Activated T-helper 1 cell treated with anti-CD3 and anti-CD28 coated beads, Interleukin-12 subunit alpha, Interleukin-12 subunit beta, Interleukin-2, Interleukin-4 antibody, amounts not matched to agents 30 ng/mL and 10 ng/mL and 1 ng/mL, durations not matched to agents 14 hours and 24 hours and 36 hours (primary cell): ENCODE measurements around the gene OR10A5. TPM values are rescaled to one million over a fixed set of nuclear protein-coding genes. Genes with fewer than 3 reads are reported as not detected.
"Not testable (repeated sequence)": the region's sequence is repeated elsewhere in the genome, so short reads cannot be mapped to it uniquely, and the experiment has no call there.

Experiments used
- DNase-seq: peaks from one replicate; pipeline ENCODE4 v3.0.0; 2021; ENCODE audit warnings: low spot score
- H3K27ac Mint-ChIP-seq: one replicate; pipeline ENCODE4 v1.8.0; 2021; ENCODE audit warnings: mild to moderate bottlenecking, mixed read lengths
- H3K27me3 Mint-ChIP-seq: one replicate; pipeline ENCODE4 v1.8.0; 2022; ENCODE audit warnings: mild to moderate bottlenecking, moderate library complexity, mixed read lengths; ENCODE audit not compliant: insufficient read depth
- H3K36me3 Mint-ChIP-seq: one replicate; pipeline ENCODE4 v1.8.0; 2021; ENCODE audit warnings: low read depth, mixed read lengths
- H3K4me1 Mint-ChIP-seq: one replicate; pipeline ENCODE4 v1.8.0; 2021; ENCODE audit warnings: low read depth, mixed read lengths
- H3K4me3 Mint-ChIP-seq: one replicate; pipeline ENCODE4 v1.8.0; 2021; ENCODE audit warnings: mild to moderate bottlenecking, moderate library complexity, mixed read lengths
- H3K9me3 Mint-ChIP-seq: one replicate; pipeline ENCODE4 v1.8.0; 2021; ENCODE audit warnings: mixed read lengths
- intact Hi-C: fragments of 100-400 bp; cut with micrococcal nuclease; formaldehyde crosslinking; loops from one replicate; pipeline ENCODE4 v1.15.1; 2024
- total RNA-seq: library from RNA; stranded (reverse); gene quantifications from 2 replicates; pipeline ENCODE4 v1.2.3, GENCODE V29; 2022

Gene OR10A5
- total RNA-seq, 1 donor from 2014 or later = not detected

DNA sequence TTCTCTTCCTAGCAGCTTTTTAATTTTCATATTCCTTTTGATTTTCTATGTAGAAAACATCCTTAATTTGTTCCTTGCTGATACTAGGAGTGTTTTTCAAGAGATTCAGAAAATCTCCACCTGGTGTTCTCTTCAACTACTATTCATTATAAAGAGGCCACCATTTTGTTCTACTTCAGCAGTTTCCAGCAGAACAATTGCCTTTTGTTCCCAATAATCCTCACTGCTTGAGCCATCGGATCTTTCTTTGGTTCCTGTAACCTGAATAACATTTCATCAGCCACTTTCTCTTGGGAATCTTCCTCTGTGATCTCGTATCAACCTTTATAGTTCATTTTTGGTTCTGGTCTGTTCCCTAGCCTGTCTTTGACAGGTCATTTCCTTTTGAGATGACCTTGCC is 1.8 kb upstream of the OR10A5 start:
- peaks cover 2% of the 10 kb centered on the region for H3K27me3 Mint-ChIP-seq
- no peaks in the 10 kb centered on the region for H3K9me3 Mint-ChIP-seq
- intact Hi-C loops = no loop called here
- no peaks in the 10 kb centered on the region for H3K4me1 Mint-ChIP-seq
- no peaks in the 10 kb centered on the region for H3K36me3 Mint-ChIP-seq
- H3K27ac Mint-ChIP-seq = no peak overlapping the region
- DNase-seq = no peak
- H3K4me3 Mint-ChIP-seq = no peak overlapping the region

DNA sequence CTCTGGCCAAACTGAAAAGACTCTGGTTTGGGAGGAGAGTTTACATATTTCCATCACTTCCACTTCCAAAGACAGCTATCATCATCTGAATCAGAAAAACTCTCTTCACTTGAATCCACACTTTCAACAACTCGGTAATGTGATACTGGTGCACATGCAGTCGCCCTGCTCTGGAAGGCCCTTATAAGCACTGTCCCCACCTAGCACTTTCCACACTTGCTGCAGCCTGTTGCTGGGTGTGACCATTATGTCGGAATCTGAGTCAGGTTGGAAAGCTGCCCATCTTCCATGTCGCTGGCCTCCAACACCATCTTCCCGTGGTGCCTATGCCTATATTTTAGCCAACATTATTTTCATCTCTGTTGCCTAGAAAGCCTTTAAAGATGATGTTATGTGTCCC is 1.1 kb upstream of the OR10A5 start:
- no peaks in the 10 kb centered on the region for H3K36me3 Mint-ChIP-seq
- H3K9me3 Mint-ChIP-seq = no peaks in the 10 kb centered on the region
- DNase-seq = no peak
- no peaks in the 10 kb centered on the region for H3K4me1 Mint-ChIP-seq
- H3K27ac Mint-ChIP-seq = no peak overlapping the region
- intact Hi-C loops = no loop called here
- no peak overlapping the region for H3K4me3 Mint-ChIP-seq
- peaks cover 2% of the 10 kb centered on the region for H3K27me3 Mint-ChIP-seq

DNA sequence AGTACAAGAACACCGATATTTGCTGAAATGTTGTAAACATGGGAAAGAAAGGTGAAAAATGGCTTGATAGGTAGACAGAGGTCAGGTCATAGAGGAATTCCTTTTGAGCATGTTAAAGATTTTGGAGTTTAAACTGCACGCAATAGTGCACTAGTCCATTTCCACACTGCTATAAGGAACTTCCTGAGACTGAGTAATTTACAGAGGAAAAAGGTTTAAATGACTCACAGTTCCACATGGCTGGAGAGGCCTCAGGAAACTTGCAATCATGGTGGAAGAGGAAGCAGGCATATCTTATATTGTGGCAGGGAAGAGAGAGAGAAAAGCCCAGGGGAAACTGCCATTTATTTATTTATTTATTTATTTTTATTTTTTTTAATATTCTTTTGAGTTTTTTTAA is 5.0 kb downstream of the OR10A5 start:
- no peak for DNase-seq
- Mint-ChIP-seq H3K27ac (no peak overlapping the region), H3K4me3 (no peak overlapping the region), H3K27me3 (no peaks in the 10 kb centered on the region), H3K36me3 (no peaks in the 10 kb centered on the region), H3K4me1 (no peaks in the 10 kb centered on the region), H3K9me3 (peaks cover 25% of the 10 kb centered on the region)
- intact Hi-C loops = no loop called here

DNA sequence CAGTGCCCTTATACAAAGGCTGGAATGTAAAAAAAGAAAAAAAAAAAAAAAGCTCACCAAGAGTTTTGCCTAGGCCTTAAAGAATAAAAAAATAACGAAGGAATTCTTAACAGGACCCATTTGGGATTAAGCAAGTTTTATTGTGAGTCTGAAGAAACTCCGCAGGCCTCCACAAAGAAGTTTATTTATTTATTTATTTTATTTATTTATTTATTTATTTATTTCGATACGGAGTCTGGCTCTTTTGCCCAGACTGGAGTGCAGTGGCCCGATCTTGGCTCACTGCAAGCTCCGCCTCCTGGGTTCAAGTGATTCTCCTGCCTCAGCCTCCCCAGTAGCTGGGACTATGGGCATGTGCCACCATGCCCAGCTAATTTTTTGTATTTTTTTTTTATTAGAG is 9.3 kb downstream of the OR10A5 start:
- intact Hi-C loops, H3K27me3 Mint-ChIP-seq, DNase-seq, H3K4me3 Mint-ChIP-seq, H3K4me1 Mint-ChIP-seq, H3K36me3 Mint-ChIP-seq, H3K27ac Mint-ChIP-seq: not testable (repeated sequence)
- H3K9me3 Mint-ChIP-seq = peaks cover 30% of the 10 kb centered on the region

DNA sequence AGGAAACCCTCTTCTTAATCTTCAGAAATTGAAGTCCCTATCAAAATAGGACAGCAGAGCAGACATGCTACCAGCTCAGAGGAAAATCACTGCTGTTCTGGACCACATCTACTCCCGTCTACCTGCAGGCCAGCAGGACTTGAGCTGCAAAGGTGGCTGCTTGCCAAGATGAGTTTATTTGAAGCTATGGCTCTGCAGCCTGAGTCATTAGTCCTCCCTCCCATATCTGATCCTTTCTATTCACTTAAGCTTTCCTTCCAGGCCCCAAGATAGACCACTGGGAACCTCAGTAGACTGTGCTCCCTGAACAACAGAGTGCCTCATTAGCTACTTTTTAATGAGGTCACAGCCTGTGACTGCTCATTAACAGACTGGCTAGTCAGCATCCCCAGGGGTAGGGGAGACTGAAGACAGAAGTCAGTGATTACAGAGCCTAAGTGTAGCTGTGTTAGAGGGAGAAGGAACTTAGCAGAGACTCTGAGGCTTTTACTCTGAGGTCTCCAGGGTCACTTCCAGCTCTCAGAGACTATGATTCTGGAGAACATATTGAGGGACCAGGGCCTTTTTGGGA is 10.6 kb downstream of the OR10A5 start:
- H3K27me3 Mint-ChIP-seq = no peaks in the 10 kb centered on the region
- no peak overlapping the region for H3K4me3 Mint-ChIP-seq
- intact Hi-C loops = no loop called here
- no peaks in the 10 kb centered on the region for H3K36me3 Mint-ChIP-seq
- no peak for DNase-seq
- H3K9me3 Mint-ChIP-seq = peaks cover 26% of the 10 kb centered on the region
- no peak overlapping the region for H3K27ac Mint-ChIP-seq
- peaks cover 9% of the 10 kb centered on the region for H3K4me1 Mint-ChIP-seq

DNA sequence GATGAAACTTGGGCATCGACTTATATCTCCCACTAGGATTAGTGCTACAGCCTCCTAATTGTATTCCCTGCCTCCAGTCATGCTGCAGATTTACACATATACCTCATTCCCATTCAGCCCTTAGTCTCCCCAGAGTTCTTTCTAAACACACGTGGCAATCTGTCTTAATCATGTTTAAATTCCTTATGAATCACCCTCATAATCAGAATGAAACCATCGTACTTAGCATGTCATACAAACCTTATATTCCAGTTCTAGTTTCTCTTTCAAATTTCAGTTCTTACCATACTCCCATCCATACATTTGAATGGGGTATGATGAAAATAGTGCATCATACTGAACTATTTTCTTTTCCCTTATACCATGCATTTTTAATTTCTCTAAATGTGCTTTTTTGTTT is 11.4 kb downstream of the OR10A5 start:
- Mint-ChIP-seq H3K4me1 (peaks cover 9% of the 10 kb centered on the region), H3K27me3 (no peaks in the 10 kb centered on the region), H3K4me3 (no peak overlapping the region), H3K27ac (no peak overlapping the region), H3K36me3 (no peaks in the 10 kb centered on the region), H3K9me3 (peaks cover 20% of the 10 kb centered on the region)
- intact Hi-C loops = no loop called here
- no peak for DNase-seq

DNA sequence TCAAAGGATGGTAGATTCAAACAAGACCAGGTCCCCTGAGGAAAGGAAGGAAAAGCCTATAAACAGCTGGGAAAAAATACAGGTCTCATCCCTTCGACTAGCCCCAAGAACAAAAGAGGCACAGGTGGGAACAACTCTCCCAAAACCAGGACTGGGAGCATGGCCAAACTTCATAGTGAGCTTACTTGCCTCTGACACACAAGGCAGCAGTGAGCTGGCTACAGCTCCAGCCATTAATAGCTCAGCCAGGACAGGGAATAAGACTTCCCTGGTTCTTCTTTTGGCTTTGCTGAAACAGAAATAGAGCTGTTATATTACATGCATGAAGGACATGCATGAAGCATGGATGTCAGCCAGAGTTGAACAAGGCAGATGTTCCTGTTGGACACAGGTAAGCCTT is 17.5 kb downstream of the OR10A5 start, which contains the start of gene OR10A2:
TSS of gene OR10A2 (plus strand) at position 97 of the 400 bp plus-strand sequence. CDS start 6,698 bp downstream, outside the sequence.
- intact Hi-C loops = no loop called here
- H3K36me3 Mint-ChIP-seq = no peaks in the 10 kb centered on the region
- H3K27me3 Mint-ChIP-seq = peaks cover 8% of the 10 kb centered on the region
- no peak within 1 kb of the TSS for H3K27ac Mint-ChIP-seq
- DNase-seq = no peak
- H3K4me3 Mint-ChIP-seq = no peak within 1 kb of the TSS
- peaks cover 7% of the 10 kb centered on the region for H3K9me3 Mint-ChIP-seq
- H3K4me1 Mint-ChIP-seq = no peaks in the 10 kb centered on the region

DNA sequence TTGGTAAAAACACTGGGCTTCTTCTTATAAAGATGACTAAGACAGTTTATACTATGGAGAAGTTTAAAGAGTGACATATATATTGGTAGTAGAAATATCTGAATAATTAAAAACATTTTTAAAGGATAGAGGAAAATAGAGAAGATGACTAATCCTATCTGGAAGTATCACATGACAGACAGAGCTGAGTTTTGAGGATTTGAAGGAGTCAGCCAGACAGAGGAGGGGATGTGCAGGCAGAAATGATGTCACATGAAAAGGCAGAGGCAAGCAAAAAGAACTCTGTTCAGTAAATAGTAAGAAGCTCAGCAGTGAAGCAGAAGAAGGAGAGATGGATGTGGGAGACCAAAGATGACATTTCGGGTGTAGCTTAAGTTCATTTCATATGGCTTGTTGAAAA is 19.0 kb downstream of the OR10A5 start:
- no peaks in the 10 kb centered on the region for H3K4me1 Mint-ChIP-seq
- H3K27me3 Mint-ChIP-seq = peaks cover 8% of the 10 kb centered on the region
- H3K9me3 Mint-ChIP-seq = peaks cover 5% of the 10 kb centered on the region
- no peak overlapping the region for H3K27ac Mint-ChIP-seq
- intact Hi-C loops = no loop called here
- H3K4me3 Mint-ChIP-seq = no peak overlapping the region
- no peak for DNase-seq
- no peaks in the 10 kb centered on the region for H3K36me3 Mint-ChIP-seq

DNA sequence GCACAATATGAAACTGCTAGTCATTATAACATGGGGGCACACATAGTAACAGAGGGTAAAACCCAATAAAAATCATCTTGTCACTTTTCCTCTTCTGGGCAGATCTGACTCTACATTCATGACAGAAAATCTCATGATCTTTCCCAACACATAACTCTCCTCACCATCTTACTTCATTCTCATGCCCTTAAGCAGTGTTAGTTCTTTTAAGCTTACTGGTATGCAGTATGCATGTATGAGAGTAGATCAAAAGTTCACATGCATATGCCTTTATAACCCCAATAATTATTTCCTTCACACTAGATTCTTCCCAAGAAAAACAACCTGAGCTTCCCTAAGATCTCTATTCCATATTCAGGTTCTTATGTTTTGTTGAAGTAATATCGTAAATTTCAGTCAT is 25.8 kb downstream of the OR10A5 start:
- Mint-ChIP-seq H3K27me3 (peaks cover 2% of the 10 kb centered on the region), H3K4me3 (no peak overlapping the region), H3K27ac (no peak overlapping the region), H3K9me3 (no peaks in the 10 kb centered on the region), H3K36me3 (no peaks in the 10 kb centered on the region), H3K4me1 (no peaks in the 10 kb centered on the region)
- intact Hi-C loops = no loop called here
- DNase-seq = no peak

DNA sequence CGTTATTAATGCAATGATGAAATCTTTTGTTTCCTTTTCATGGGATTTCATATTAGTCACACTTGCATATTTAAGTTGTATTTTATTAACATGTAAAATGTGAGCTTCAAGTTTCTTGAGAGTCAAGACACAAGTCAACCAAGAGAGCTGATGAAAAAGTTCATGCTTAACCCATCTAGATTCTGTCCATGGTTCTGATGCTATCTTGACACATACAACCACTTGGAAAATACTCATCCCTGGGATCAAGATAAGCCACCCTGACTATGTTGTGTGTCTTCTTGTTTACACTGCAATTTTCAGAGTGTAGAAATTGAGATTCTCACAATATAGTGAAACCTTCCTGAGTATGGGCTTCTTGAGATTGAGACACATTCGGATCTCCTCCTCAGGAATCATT is 30.3 kb downstream of the OR10A5 start:
- no peaks in the 10 kb centered on the region for H3K27me3 Mint-ChIP-seq
- no peaks in the 10 kb centered on the region for H3K36me3 Mint-ChIP-seq
- no peak overlapping the region for H3K4me3 Mint-ChIP-seq
- no peaks in the 10 kb centered on the region for H3K9me3 Mint-ChIP-seq
- DNase-seq = no peak
- intact Hi-C loops = no loop called here
- no peaks in the 10 kb centered on the region for H3K4me1 Mint-ChIP-seq
- no peak overlapping the region for H3K27ac Mint-ChIP-seq

DNA sequence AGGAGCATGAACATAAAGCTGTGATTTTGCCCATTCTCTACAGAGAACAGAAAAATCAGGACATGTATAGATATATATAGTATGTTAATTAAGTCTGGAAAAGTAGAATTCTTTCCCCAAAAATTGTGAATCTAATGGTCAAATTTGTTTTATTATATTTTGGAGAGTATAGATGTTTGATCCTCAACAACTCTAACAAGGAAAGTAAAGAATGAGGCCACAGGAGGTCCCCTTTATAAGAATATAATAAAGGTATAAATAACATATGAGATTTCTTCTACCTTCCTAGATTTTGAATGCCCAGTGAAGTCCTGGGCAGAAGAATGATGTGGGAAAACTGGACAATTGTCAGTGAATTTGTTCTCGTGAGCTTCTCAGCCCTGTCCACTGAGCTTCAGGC is 30.8 kb downstream of the OR10A5 start, which contains the start of gene OR10A4:
TSS of gene OR10A4 (plus strand) at position 301 of the 400 bp plus-strand sequence. CDS start at position 324, 23 bp downstream.
- Mint-ChIP-seq H3K9me3 (no peaks in the 10 kb centered on the region), H3K4me3 (no peak within 1 kb of the TSS), H3K4me1 (no peaks in the 10 kb centered on the region), H3K27ac (no peak within 1 kb of the TSS), H3K36me3 (no peaks in the 10 kb centered on the region), H3K27me3 (no peaks in the 10 kb centered on the region)
- no peak for DNase-seq
- intact Hi-C loops = no loop called here

DNA sequence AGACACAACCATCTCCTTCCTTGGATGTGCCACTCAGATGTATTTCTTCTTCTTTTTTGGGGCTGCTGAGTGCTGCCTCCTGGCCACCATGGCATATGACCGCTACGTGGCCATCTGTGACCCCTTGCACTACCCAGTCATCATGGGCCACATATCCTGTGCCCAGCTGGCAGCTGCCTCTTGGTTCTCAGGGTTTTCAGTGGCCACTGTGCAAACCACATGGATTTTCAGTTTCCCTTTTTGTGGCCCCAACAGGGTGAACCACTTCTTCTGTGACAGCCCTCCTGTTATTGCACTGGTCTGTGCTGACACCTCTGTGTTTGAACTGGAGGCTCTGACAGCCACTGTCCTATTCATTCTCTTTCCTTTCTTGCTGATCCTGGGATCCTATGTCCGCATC is 31.4 kb downstream of the OR10A5 start:
- no peak overlapping the region for H3K27ac Mint-ChIP-seq
- no peak for DNase-seq
- no peaks in the 10 kb centered on the region for H3K36me3 Mint-ChIP-seq
- no peaks in the 10 kb centered on the region for H3K27me3 Mint-ChIP-seq
- no peak overlapping the region for H3K4me3 Mint-ChIP-seq
- H3K9me3 Mint-ChIP-seq = no peaks in the 10 kb centered on the region
- intact Hi-C loops = no loop called here
- no peaks in the 10 kb centered on the region for H3K4me1 Mint-ChIP-seq

DNA sequence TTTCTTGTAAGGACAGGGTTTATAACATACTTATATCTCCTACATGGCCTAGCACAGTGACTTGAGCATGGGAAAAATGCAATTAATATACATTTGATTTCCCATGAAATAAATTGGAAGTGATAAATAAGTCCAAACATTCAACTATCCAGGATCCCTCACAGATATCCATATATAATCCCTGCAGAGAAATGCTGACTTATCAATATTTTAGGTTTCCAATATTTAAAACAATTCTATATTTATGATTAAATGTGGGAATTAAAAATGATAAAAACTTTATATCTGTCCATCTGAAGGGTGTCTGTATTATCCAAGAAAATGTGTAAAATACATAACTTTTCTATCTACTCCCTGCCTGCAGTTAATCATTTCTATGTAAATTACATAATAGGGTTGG is 37.3 kb downstream of the OR10A5 start:
- peaks cover 10% of the 10 kb centered on the region for H3K27me3 Mint-ChIP-seq
- no peaks in the 10 kb centered on the region for H3K4me1 Mint-ChIP-seq
- H3K9me3 Mint-ChIP-seq = no peaks in the 10 kb centered on the region
- intact Hi-C loops = no loop called here
- no peak overlapping the region for H3K27ac Mint-ChIP-seq
- DNase-seq = no peak
- H3K36me3 Mint-ChIP-seq = no peaks in the 10 kb centered on the region
- H3K4me3 Mint-ChIP-seq = no peak overlapping the region

DNA sequence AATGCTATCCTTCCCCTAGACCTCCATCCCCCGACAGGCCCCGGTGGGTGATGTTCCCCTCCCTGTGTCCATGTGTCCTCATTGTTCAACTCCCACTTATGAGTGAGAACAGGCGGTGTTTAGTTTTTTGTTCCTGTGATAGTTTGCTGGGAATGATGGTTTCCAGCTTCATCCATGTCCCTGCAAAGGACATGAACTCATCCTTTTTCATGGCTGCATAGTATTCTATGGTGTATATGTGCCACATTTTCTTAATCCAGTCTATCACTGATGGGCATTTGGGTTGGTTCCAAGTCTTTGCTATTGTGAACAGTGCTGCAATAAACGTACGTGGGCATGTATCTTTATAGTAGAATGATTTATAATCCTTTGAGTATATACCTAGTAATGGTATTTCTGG is 42.2 kb downstream of the OR10A5 start:
- H3K9me3 Mint-ChIP-seq, H3K36me3 Mint-ChIP-seq, H3K27me3 Mint-ChIP-seq, H3K27ac Mint-ChIP-seq, H3K4me1 Mint-ChIP-seq, H3K4me3 Mint-ChIP-seq, DNase-seq, intact Hi-C loops: not testable (repeated sequence)
